ENCODE data around the gene PLAAT2. TPM values are rescaled to one million over a fixed set of nuclear protein-coding genes. Genes with fewer than 3 reads are reported as not detected.

Gene PLAAT2
- total and polyA plus RNA-seq, 9 of the 15 experiments (the other 6 are each of a cell fraction or from before 2014, with no cell fraction given): not detected

- Histone ChIP-seq H3K4me2 (ENCODE audit: insufficient read depth, low read length) (no peak overlapping the region), H3K9me3 (replicated peaks; ENCODE audit: control insufficient read depth, insufficient read depth, low read depth, low read length) (0 out of 2 replicates have a peak, but pooled peaks cover 2% of the 10 kb centered on the region), H3K36me3 (ENCODE audit: control insufficient read depth, insufficient read depth, low read length) (no peaks in the 10 kb centered on the region), H3K9me1 (ENCODE audit: control insufficient read depth, insufficient read depth, low read length) (no peaks in the 10 kb centered on the region), H3K27me3 (ENCODE audit: control insufficient read depth in 2 of 2, insufficient read depth in 2 of 2, low read length in 2 of 2) (peaks cover 11 to 26% of the 10 kb centered on the region in 2 experiments; a peak in 3 of 5 replicates), H2AFZ (ENCODE audit: low read depth, low read length) (no peak overlapping the region), H3K9ac (ENCODE audit: insufficient read depth in 1 of 2, low read depth in 2 of 2, low read length in 2 of 2) (no peak overlapping the region), H4K20me1 (replicated peaks; ENCODE audit: control insufficient read depth, insufficient read depth, low read length) (no peaks in the 10 kb centered on the region), H3K4me3 (no peak overlapping the region), H3K27ac (ENCODE audit: extremely low read depth, low read depth, low read length) (no peak overlapping the region), H3K4me1 (replicated peaks in 1 of 2; ENCODE audit: control insufficient read depth in 2 of 2, insufficient read depth in 2 of 2, low read length in 2 of 2) (peaks cover 0 to 10% of the 10 kb centered on the region in 2 experiments; a peak in 3 of 5 replicates), H3K79me2 (ENCODE audit: control insufficient read depth, insufficient read depth, low read length) (no peaks in the 10 kb centered on the region)
- FAIRE-seq (no peak), DNase-seq (ENCODE audit: extremely low read depth in 1 of 4, low spot score in 3 of 4) (no peak), ATAC-seq (no peak)
- BruUV-seq (replicated peaks): no TSS peak
- WGBS (ENCODE audit: insufficient coverage, low coverage, missing lambda C conversion rate): 23% methylated on average over 6 of the region's 6 CpGs
- ChIA-PET CTCF (ENCODE audit: low intra/inter-chr PET ratio) (no interaction called here), POLR2A (no interaction called here)
- intact Hi-C loops (cut with micrococcal nuclease): no loop called here
- TF ChIP-seq ZC3H8 (IDR thresholded peaks at IDR 0.05) (no peak), BRD9 (IDR thresholded peaks at IDR 0.05; ENCODE audit: low read depth, partially characterized antibody) (no peak), ZNF12 (CRISPR knock-in tag; IDR thresholded peaks at IDR 0.05) (no peak), ATF3 (IDR thresholded peaks at IDR 0.05) (peak; percentile 43; the same call in 1 of the 2 replicates), ATF3 (CRISPR knock-in tag; conservative IDR thresholded peaks at IDR 0.05) (no peak)
- in situ Hi-C loops (cut with MboI): no loop called here
Observed at GRCh38 chr11:63586451-63587166, 23.4 kb upstream of the PLAAT2 start.

All from K562 (cell line).